Mammary epithelial cell (primary cell): ENCODE results near the gene ACVRL1.

Experiments used
- EZH2 ChIP-seq: IDR thresholded peaks from 2 replicates; pipeline ENCODE4 v1.6.1; 2012; ENCODE audit warnings: low read length, inconsistent platforms, borderline replicate concordance
- TF ChIP-seq, protein P1 (sequence below), 2 donors: IDR thresholded peaks in 1 of 2; conservative IDR thresholded peaks in 1 of 2; 2 replicates each; pipeline ENCODE4 v1.5.1; 2011 to 2012; ENCODE audit warnings: inconsistent platforms in 2 of 2, low read length in 2 of 2, mild to moderate bottlenecking in 2 of 2, control low read depth in 1 of 2, low read depth in 1 of 2; ENCODE audit not compliant: insufficient read depth in 1 of 2; ENCODE audit errors: extremely low read depth in 1 of 2

DNA sequence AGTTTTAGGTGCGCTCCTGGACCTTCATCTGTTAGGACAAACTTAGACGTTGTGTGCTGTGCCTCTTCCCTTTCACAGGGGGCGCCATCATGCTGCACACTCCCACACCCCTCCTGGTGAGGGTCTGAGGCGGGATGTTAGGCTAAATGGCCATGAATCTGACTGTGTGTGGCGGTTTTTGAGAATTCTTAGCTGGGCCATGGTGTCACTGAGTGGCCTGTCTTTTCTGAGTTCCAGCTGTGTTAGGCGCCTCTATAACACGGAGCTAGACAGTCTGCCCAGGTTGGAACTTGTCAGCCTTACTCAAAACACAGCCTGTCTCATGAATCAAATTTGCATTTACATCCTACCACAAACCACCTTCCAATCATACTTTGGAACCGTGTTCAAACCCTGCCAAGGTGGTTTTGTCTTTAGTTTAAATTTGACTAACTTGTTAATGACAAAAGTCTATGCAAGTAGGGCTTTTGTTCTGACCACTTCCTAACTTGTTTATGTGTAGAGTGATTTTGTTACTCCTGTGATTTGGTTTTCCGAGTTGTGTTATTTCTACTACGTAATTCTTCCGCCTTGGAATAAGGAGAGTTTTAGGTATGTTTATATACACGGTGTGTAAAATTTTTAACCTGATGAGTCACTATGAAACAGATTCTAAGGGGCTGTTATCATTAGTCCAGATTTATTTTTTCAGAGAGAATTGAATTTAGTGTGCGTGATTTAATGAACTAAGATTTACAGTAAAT, 63.8 kb downstream of the ACVRL1 start:
- TF ChIP-seq, protein P1, sequence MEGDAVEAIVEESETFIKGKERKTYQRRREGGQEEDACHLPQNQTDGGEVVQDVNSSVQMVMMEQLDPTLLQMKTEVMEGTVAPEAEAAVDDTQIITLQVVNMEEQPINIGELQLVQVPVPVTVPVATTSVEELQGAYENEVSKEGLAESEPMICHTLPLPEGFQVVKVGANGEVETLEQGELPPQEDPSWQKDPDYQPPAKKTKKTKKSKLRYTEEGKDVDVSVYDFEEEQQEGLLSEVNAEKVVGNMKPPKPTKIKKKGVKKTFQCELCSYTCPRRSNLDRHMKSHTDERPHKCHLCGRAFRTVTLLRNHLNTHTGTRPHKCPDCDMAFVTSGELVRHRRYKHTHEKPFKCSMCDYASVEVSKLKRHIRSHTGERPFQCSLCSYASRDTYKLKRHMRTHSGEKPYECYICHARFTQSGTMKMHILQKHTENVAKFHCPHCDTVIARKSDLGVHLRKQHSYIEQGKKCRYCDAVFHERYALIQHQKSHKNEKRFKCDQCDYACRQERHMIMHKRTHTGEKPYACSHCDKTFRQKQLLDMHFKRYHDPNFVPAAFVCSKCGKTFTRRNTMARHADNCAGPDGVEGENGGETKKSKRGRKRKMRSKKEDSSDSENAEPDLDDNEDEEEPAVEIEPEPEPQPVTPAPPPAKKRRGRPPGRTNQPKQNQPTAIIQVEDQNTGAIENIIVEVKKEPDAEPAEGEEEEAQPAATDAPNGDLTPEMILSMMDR (conservative IDR thresholded peaks at IDR 0.05 in 1 of 2, IDR thresholded peaks at IDR 0.05 in 1 of 2; ENCODE audit: extremely low read depth in 1 of 2, insufficient read depth in 1 of 2, low read depth in 1 of 2, low read length in 2 of 2): peak; percentile 52 to 75
- no peak for TF ChIP-seq EZH2
